Left renal pelvis (tissue), 4 donors: ENCODE measurements around the gene VPS25. TPM values are rescaled to one million over a fixed set of nuclear protein-coding genes. Genes with fewer than 3 reads are reported as not detected.
"Not testable (repeated sequence)": the region's sequence is repeated elsewhere in the genome, so short reads cannot be mapped to it uniquely, and the experiment has no call there.

Experiments
- DNase-seq, 4 donors: peaks; one replicate each; pipeline ENCODE4 v3.0.0-alpha.2; 2013; ENCODE audit warnings: low read depth in 4 of 4, low spot score in 3 of 4
- polyA plus RNA-seq, 4 donors: library from polyadenylated mRNA; unstranded; fragments of 120-200 nt; gene quantifications; one replicate each; pipeline ENCODE4 v1.2.1, GENCODE V29; 2013; ENCODE audit not compliant: insufficient read length in 4 of 4

VPS25 gene
- polyA plus RNA-seq, 4 donors, result 56.7 to 93.6 (median 83.4) TPM

DNA sequence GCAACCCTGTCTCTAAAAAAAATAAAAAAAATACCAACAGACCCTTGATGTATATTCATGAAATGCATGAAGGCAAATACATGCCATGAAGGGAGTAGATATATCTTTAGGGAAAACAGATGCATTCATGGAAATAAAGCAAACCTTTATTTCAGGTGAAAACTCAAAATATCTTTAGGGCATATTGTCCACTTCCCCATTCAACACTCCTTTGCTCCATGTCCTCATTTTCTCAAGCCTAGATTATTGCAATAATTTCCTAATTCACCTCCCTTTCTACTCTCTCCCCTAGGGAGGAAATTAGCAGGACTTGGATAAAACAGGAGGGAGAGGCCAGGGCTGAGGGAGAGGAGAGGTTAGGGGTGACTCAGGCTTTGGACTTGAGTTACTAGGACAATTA is 5.7 kb upstream of the VPS25 start:
- no peak for DNase-seq

DNA sequence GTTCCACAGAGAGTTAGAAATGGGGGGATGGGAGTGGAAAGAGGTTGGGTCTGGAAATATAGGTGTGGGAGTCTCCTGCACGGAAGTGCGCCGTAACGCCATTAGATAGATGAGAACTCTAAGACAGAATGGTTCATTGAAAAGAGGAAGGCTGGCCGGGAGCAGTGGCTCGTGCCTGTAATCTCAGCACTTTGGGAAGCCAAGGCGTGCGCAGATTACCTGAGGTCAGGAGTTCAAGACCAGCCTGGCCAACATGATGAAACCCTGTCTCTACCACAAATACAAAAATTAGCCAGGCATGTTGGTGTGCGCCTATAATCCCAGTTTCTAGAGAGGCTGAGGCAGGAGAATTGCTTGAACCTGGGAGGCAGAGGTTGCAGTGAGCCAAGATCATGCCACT is 5.2 kb upstream of the VPS25 start:
- DNase-seq, result not testable (repeated sequence)

DNA sequence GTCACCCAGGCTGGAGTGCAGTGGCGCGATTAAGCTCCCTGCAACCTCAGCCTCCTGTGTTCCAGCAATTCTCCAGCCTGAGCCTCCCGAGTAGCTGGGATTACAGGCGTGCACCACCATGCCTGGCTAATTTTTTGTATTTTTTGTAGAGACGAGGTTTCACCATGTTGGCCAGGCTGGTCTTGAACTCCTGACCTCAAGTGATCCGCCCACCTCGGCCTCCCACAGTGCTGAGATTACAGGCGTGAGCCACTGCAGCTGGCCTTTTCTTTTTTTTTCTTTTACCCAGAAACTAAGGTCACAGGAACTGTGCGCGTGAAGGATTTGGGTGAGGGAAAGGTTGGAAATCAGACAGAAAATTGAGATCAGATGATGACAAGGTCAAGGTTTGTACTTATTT is 3.3 kb upstream of the VPS25 start:
- DNase-seq, result not testable (repeated sequence)

- DNase-seq, result no peak
Observed at GRCh38 chr17:42772945-42773289, 332 bp upstream of the VPS25 start.

DNA sequence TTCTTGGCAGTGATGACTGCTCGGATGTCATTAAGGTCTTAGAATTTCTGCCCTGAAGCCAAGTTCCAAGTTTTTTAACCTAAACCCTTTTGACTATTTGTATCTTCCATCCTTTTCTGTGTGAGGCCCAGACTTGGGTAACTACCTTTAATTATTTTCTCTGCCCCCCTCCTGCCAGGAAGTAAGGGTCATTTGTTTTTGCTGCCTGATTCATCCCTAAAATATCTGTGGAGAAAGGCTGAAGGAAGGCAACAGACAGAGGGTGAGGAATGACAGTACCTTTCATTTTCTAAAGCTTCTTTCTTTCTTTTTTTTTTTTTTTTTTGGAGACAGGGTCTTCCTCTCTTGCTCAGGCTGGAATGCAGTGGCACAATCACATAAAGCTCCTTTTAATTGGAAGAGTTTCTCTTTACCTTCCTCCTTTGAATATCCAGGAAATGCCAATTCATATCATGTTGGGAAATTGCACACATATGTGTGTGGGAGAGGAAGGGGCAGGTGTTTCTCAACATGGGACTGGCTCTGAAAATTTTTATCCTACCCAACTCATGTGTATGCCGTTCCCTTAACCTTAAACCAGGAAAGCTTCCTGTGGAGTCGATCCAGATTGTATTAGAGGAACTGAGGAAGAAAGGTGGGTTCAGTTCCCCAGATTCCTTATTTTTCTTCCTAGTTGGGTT is 957 bp downstream of the VPS25 start:
- no peak for DNase-seq

- no peak for DNase-seq
Observed at GRCh38 chr17:42775534-42776098, 2.4 kb downstream of the VPS25 start.

GRCh38 chr17:42778570-42778969 is 5.3 kb downstream of the VPS25 start:
- no peak for DNase-seq

DNA sequence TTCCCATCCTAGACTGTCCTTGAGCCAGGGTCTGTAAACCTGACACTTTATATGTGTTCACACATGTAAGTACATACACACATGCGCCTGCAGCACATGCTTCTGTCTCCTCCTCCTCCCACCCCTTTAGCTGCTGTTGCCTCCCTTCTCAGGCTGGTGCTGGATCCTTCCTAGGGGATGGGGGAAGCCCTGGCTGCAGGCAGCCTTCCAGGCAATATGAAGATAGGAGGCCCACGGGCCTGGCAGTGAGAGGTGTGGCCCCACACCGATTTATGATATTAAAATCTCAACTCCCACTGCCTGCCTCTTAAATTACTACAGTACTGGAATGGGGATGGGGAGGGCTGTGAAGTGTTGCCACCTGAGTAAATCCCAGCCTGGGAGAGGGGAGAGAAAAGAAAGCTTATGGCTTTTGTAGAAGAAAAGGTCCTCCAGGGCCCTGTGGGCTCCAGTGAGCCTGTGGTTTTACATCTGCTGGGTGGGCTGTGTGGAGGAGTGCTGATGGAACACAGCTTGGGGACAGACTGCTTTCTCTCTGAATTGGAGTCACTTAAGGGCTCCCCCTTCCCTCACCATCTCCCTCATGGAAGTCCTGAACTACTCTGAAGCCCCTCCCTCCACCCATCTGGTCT is 6.2 kb downstream of the VPS25 start:
- DNase-seq, result no peak

DNA sequence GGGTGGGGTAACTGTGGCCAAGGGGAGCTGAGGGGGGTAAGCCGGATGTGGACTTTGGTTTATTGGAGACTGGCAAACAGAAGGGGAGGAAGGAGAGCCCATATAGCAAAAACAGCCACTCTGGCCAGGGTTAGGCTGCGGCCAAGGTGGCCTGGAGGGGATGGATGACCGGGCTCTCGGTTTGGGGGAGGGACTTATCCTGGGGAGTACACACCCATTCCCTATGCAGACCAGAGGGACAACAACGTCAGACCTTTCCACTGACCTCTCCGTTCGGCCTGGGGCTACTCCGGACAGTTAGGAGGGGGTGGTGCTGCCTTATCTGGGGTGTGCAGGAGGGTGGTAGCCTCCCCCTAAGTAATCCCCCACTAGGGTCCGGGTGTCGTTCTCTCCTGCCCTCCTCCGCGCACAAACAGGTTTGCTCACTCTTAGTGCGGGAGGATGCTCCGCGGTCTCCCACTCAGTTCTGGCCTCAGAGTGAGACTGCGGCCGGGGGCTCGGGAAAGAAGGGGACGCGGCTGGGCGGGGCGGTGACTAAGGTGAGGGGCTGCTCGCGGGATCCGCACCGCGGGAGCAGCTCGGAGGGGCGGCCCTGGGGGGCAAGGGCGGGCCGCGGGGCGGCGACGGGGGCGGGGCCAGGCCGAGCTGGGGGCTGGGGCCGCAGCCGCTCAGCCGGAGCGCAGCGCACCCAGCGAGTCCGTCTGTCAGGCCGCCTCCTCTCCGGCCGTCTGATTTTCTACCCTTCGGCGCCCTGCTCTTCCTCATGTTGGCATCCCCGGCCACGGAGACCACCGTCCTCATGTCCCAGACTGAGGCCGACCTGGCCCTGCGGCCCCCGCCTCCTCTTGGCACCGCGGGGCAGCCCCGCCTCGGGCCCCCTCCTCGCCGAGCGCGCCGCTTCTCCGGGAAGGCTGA is 6.9 kb downstream of the VPS25 start, which contains the start of gene WNK4:
WNK4 (plus strand) TSS at position 675 of the 915 bp plus-strand sequence; CDS start at position 764, 89 bp downstream.
- no peak for DNase-seq

DNA sequence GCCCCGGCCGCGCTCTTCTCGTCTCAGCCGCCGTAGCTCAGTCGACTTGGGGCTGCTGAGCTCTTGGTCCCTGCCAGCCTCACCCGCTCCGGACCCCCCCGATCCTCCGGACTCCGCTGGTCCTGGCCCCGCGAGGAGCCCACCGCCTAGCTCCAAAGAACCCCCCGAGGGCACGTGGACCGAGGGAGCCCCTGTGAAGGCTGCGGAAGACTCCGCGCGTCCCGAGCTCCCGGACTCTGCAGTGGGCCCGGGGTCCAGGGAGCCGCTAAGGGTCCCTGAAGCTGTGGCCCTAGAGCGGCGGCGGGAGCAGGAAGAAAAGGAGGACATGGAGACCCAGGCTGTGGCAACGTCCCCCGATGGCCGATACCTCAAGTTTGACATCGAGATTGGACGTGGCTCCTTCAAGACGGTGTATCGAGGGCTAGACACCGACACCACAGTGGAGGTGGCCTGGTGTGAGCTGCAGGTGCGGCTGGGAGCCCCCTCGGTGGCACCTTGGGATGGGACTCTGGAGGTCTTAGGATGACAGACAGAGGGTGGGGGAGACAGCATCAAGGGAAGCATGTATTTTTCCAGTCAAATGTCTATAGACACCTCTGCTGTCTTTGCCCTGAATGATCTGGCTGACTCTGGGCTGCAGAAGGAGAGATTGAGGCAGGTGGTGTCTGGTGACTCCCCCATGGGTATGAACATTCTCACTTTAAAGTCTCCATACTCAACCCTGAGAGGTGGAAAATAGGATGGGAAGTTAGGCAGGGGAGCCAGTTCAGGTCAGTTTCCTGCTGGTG is 7.8 kb downstream of the VPS25 start:
- no peak for DNase-seq

DNA sequence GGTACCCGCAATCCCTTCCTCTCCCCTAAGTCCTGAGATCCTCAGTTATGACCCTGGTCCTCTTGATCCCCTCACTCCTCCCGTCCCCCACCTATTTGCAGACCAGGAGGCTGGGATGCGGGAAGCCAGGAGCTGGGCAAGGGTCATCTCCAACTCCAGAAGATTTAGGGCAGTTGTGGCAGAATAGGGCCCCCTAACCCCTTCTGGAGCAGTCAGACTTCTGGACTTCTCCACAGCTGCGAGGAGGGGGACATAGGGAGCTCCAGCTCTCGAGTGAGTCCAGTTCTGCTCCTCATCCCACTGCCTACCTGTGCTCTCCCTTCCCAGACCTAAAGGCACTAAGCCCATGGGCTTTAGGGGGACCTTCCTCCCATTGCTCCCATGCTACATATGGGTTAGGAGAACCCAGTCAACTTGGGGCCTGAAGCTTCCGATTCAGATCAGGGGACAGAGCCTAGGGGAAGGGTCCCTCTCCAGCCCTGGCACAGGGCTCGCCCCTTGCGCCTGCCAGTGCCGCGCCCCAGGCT is 8.5 kb downstream of the VPS25 start:
- DNase-seq, result no peak

- DNase-seq, result no peak
Observed at GRCh38 chr17:42782166-42783061, 9.2 kb downstream of the VPS25 start.

DNA sequence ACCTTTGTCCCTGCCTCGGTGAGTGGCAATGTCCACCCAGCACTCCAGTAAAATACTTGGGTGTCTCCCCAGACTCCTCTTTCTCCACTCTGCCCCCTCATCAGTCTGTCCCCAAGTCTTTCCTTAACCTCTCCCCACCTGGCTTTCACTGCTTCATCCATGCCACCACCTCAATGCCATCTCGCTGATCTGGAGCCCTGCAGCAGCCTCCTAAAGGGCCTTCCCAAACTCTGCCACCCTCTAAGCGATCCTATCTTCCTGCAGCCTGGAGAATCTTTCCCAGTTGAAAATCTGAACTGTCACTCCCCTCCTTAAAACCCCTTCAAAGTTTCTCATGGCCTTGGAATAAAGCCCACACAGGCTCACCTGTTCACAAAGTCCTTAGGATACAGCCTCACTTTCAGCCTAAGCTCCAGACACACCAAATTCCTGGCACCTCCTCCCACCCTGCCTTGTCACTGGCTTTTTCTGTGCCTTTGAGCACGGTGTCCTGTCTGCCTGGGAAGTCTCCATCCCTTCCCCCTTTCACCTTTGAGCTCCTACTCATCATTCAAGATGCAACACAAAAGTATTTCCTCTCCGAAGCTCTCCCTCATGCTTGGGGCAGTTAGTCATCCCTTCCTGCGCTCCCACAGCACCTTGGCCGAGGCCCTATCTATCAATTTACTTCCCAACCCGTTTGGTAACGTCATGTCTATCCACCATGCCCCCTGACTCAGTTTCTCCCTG is 10.0 kb downstream of the VPS25 start:
- DNase-seq, result no peak

GRCh38 chr17:42783791-42784138 is 10.5 kb downstream of the VPS25 start:
- no peak for DNase-seq

- no peak for DNase-seq
Observed at GRCh38 chr17:42784409-42784808, 11.2 kb downstream of the VPS25 start.

DNA sequence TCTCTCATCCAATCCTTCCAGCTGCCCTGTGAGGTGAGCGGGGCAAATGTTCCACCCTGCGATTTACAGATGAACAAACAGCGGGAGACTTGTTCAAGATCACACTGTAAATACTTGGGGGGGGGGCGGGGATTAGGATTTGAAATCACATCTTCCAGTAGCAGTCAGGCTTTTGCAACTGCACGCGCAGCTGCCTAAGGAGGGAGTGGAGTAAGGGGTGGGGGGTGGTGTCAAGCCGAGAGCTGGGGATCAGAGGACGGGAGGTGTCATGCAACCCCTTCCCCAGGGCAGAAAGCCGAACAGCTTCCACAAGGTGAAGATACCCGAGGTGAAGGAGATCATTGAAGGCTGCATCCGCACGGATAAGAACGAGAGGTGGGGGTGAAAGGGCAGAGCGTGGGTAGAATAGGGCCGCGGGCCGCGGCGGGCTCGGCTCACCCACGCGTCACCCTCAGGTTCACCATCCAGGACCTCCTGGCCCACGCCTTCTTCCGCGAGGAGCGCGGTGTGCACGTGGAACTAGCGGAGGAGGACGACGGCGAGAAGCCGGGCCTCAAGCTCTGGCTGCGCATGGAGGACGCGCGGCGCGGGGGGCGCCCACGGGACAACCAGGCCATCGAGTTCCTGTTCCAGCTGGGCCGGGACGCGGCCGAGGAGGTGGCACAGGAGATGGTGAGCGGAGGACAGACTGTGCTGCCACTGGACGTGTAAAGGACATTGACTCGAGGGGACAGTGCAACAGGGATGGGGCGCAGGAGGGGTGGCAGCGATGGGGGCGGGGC is 11.8 kb downstream of the VPS25 start:
- no peak for DNase-seq

GRCh38 chr17:42787266-42787665 is 14.0 kb downstream of the VPS25 start:
- DNase-seq, result no peak

DNA sequence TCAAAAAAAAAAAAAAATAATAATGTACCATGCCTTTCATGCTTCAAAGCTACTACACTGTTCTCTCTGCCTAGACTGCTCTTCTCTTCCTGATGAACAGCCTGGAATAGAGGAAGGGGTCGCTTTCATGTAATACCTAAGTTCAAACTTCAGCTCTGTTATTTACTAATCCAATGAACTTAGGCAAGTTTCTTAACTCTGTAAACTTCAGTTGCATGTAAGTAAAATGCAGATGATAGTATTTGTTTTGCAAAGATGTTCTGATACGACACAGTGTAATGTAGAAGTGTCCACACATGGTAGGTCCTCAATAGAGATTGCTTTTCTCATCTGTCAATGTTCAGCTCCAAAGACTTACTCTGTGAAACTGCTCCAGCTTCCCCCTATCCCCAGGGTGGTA is 18.7 kb downstream of the VPS25 start:
- DNase-seq, result no peak
